Stimulated activated CD8-positive, alpha-beta memory T cell treated with anti-CD3 and anti-CD28 coated beads, Interleukin-4, amount 100 ng/mL, for 1 hour (primary cell): ENCODE measurements around the gene ADAMTS12.

ENCODE experiments used
- DNase-seq, 2 donors: peaks; one replicate each; pipeline ENCODE4 v3.0.0-alpha.2; 2020; ENCODE audit warnings: low read depth in 2 of 2, low spot score in 1 of 2

Gene ADAMTS12

GRCh38 chr5:33806738-33807442 is 84.9 kb downstream of the ADAMTS12 start:
- no peak for DNase-seq

- no peak for DNase-seq
These were observed 90.5 kb downstream of the ADAMTS12 start for GRCh38 chr5:33801292-33801691.

- DNase-seq: no peak
These were observed 91.4 kb downstream of the ADAMTS12 start for GRCh38 chr5:33800241-33800950.

- DNase-seq: no peak
These were observed 96.3 kb downstream of the ADAMTS12 start for GRCh38 chr5:33795496-33795895.

- DNase-seq: no peak
These were observed 97.1 kb downstream of the ADAMTS12 start for GRCh38 chr5:33794550-33795181.

- no peak for DNase-seq
These were observed 97.8 kb downstream of the ADAMTS12 start for GRCh38 chr5:33793836-33794549.

GRCh38 chr5:33793276-33793675 is 98.5 kb downstream of the ADAMTS12 start:
- no peak for DNase-seq

GRCh38 chr5:33792559-33792958 is 99.2 kb downstream of the ADAMTS12 start:
- DNase-seq: no peak

- no peak for DNase-seq
These were observed 102.2 kb downstream of the ADAMTS12 start for GRCh38 chr5:33789567-33789957.

- no peak for DNase-seq
These were observed 102.7 kb downstream of the ADAMTS12 start for GRCh38 chr5:33788922-33789566.

GRCh38 chr5:33785571-33785970 is 106.2 kb downstream of the ADAMTS12 start:
- no peak for DNase-seq

GRCh38 chr5:33781286-33781685 is 110.5 kb downstream of the ADAMTS12 start:
- DNase-seq: no peak

- no peak for DNase-seq
These were observed 115.6 kb downstream of the ADAMTS12 start for GRCh38 chr5:33776151-33776660.

- DNase-seq: no peak
These were observed 117.4 kb downstream of the ADAMTS12 start for GRCh38 chr5:33774341-33774740.

- DNase-seq: no peak
These were observed 119.4 kb downstream of the ADAMTS12 start for GRCh38 chr5:33772380-33772897.

- DNase-seq: no peak
These were observed 121.8 kb downstream of the ADAMTS12 start for GRCh38 chr5:33769968-33770367.

- DNase-seq: no peak
These were observed 122.6 kb downstream of the ADAMTS12 start for GRCh38 chr5:33769196-33769595.

GRCh38 chr5:33766023-33766422 is 125.8 kb downstream of the ADAMTS12 start:
- DNase-seq: no peak

GRCh38 chr5:33764786-33765185 is 127.0 kb downstream of the ADAMTS12 start:
- no peak for DNase-seq

GRCh38 chr5:33763435-33763834 is 128.4 kb downstream of the ADAMTS12 start:
- DNase-seq: no peak

GRCh38 chr5:33762859-33763258 is 128.9 kb downstream of the ADAMTS12 start:
- DNase-seq: no peak
